AML-193 (cell line): Measurements from ENCODE around the gene TCEA2.

Experiments used
- DNase-seq, 2 experiments: peaks; one replicate each; lab custom pipeline; 2025; lab: John Stamatoyannopoulos, UW

The TCEA2 gene

GRCh38 chr20:64035933-64036345, 27.1 kb upstream of the TCEA2 start, which contains the start of gene C20orf204:
C20orf204 (plus strand) TSS chr20:64036182; CDS start chr20:64036324, 142 bp downstream.
- no peak for DNase-seq

GRCh38 chr20:64036346-64037198, 26.4 kb upstream of the TCEA2 start:
- DNase-seq, result no peak

- DNase-seq, result no peak
Observed at GRCh38 chr20:64037199-64037497, 25.9 kb upstream of the TCEA2 start.

- DNase-seq, result no peak
Observed at GRCh38 chr20:64037498-64038213, 25.3 kb upstream of the TCEA2 start.

- DNase-seq, result no peak
Observed at GRCh38 chr20:64038224-64038564, 24.8 kb upstream of the TCEA2 start.

GRCh38 chr20:64038565-64039292, 24.3 kb upstream of the TCEA2 start:
- DNase-seq, result peak; percentile 61 to 76

GRCh38 chr20:64039293-64040160, 23.5 kb upstream of the TCEA2 start:
- no peak for DNase-seq

- no peak for DNase-seq
Observed at GRCh38 chr20:64040231-64041039, 22.6 kb upstream of the TCEA2 start.

- DNase-seq, result peak in 1 of 2 experiments; percentile 9
Observed at GRCh38 chr20:64041040-64041780, 21.8 kb upstream of the TCEA2 start.

- no peak for DNase-seq
Observed at GRCh38 chr20:64041781-64042053, 21.3 kb upstream of the TCEA2 start.

GRCh38 chr20:64042054-64042781, 20.8 kb upstream of the TCEA2 start:
- no peak for DNase-seq

- no peak for DNase-seq
Observed at GRCh38 chr20:64043768-64044167, 19.2 kb upstream of the TCEA2 start.

GRCh38 chr20:64044484-64045247, 18.3 kb upstream of the TCEA2 start:
- no peak for DNase-seq

- no peak for DNase-seq
Observed at GRCh38 chr20:64045346-64046011, 17.5 kb upstream of the TCEA2 start.

GRCh38 chr20:64047046-64047389, 16.0 kb upstream of the TCEA2 start:
- no peak for DNase-seq

GRCh38 chr20:64047968-64048401, 15.0 kb upstream of the TCEA2 start:
- no peak for DNase-seq

- no peak for DNase-seq
Observed at GRCh38 chr20:64048402-64049044, 14.5 kb upstream of the TCEA2 start.
